IPS DF 19.7 (cell line): ENCODE results near the gene HPN.
"Not testable (repeated sequence)": the region's sequence is repeated elsewhere in the genome, so short reads cannot be mapped to it uniquely, and the experiment has no call there.

Source experiments
- DNase-seq: peaks from one replicate; pipeline ENCODE4 v3.0.0-alpha.2; 2013; ENCODE audit warnings: low read depth, low spot score

HPN gene

DNA sequence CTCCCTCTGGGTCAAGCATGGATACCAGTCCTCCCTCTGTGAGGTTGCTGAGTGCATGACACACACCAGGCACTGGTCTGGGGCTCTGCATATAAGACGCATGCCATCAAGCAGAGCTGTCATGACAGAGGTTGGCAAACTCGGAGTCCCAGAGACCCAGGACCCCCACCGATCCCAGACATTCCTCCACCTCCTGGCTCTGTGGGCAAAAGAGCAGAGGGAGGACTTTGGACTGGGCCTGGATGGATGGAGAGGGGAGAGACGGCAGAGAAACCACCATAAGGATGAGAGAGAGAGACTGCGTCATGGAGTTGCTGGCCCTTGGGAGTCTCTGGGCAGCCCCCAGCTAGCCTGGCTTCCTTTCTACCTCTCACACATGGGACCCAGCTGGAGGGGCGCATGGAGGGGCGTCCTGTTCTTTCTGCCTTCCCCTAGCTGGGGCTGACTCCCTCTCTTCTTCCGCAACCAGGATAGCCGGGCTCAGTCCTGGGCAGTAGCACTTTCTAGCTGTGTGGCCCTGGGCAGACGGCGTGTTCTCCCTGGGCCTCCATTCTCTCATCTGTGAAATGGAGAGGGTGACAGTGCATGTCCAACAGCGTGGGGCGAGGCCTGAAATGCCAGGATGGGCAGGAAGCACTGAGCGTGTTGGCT is 1.6 kb downstream of the HPN start:
- no peak for DNase-seq

GRCh38 chr19:35043906-35044305 is 2.4 kb downstream of the HPN start:
- DNase-seq, result no peak

DNA sequence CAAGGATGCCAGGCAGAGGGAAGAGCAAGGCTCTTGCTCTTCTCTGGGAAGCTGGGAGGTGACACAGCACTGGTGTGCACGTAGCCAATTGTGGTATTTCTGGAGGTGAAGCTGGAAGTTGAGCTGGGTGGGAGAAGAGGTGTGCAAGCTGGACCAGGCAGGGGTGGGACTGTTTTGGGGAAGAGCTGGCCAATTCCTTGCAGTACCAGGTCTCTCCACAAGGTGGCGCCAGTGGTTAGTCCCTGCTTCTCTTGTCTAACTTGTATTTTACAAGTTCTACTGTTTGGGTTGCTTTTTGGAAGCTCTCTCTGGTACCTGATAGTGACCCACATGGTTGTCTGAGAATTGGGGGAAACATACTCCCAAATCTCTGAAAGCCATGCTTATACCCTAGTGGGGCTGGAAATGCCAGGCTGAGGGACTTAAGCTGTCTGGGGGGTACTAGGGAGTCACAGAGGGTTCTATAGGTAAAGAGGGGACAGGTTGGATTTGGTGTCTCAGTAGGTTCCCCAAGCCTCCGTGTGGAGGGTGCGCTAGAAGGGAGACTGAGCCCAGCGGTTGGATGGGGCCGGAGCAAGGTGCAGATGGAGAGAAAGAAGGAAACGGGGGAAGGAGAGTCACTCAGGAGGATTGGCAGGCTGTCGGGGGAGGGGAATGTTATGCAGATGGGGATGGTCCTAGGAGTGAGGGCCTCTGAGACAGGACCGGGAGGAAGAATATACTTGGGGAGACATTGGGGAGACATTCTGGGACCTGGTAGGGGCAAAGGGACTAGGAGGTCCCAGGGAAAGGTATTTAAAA is 3.0 kb downstream of the HPN start:
- no peak for DNase-seq

GRCh38 chr19:35045667-35046300 is 4.3 kb downstream of the HPN start:
- DNase-seq, result no peak

GRCh38 chr19:35046461-35046860 is 4.9 kb downstream of the HPN start:
- DNase-seq, result no peak

DNA sequence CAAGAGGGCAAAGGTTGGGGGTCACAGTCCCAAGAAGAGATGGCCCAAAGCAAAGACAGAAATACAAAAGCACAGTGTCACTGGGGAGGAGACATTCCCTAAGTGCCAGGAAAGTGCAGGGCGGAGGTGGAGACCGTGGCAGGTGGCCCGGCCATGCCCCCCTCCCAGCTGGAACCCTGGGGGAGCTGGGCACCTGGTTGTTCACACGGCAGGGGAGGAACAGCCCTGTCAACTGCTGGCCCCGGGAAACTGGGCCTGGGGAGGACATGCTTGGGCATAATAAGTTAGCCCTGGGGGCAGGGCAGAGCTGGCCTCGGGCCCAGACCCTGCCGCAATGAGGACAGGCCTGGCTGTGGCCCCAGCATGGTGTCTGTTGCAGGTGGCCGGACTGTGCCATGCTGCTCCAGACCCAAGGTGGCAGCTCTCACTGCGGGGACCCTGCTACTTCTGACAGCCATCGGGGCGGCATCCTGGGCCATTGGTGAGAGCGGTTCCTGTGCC is 7.4 kb downstream of the HPN start:
- no peak for DNase-seq

DNA sequence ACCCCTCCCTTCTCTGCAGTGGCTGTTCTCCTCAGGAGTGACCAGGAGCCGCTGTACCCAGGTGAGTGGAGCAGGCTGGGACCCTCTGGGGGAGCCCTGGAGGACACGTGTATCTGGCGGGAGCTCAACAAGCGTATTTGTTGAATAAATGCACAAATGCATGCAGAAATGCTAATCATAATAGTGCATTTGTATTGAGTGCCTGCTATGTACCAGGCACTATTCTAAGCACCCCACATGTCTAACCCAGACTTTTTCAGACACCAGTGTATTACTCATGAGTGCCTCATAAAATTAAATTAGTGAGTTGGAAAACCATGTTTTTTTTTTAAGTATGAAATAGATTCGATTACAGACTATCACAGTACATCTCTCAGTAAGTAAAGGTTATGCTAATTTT is 7.9 kb downstream of the HPN start:
- DNase-seq, result no peak

DNA sequence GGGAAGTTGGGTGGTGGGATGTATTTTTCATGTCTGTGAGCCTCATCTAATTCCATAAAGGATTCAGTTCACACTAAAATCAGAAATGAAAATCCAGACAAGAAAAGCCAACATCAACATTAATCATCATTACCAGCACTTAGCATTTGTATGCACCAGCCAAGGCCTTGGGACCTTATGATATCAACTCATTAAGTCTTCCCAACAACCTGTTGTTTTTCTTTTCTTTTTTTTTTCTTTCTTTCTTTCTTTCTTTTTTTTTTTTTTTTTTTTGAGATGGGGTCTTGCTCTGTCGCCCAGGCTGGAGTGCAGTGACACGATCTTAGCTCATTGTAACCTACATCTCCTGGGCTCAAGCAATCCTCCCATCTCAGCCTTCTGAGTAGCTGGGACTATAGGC is 9.1 kb downstream of the HPN start:
- not testable (repeated sequence) for DNase-seq

- DNase-seq, result not testable (repeated sequence)
Observed at GRCh38 chr19:35051268-35051667, 9.7 kb downstream of the HPN start.

GRCh38 chr19:35051796-35052195 is 10.3 kb downstream of the HPN start:
- no peak for DNase-seq

DNA sequence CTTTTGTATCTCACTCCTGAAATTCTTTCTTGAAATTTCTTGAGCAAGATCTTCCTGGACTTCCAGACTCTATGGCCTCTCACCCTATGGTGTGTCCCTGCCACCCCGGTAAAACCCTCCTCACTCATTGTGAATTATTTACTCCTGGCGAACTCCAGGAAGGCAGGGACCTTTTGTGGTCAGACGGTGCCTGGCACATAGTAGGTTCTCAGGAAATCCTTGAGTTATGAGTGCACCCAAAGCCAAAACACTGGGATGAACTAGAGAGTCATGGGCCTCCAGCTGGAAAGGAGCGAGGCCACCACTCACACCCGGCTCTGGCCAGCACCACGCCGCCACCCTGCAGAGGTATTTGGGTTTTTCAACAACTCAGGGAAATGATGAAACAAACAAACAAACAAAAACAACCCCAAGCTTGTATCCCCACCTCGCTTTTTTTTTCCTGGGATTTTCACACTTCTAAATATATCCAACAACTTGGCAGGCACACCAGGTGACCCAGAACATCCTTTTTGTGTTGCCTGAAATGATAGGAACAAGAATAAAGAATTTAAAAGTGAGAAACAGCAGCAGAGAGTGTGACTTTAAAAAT is 11.2 kb downstream of the HPN start:
- no peak for DNase-seq

DNA sequence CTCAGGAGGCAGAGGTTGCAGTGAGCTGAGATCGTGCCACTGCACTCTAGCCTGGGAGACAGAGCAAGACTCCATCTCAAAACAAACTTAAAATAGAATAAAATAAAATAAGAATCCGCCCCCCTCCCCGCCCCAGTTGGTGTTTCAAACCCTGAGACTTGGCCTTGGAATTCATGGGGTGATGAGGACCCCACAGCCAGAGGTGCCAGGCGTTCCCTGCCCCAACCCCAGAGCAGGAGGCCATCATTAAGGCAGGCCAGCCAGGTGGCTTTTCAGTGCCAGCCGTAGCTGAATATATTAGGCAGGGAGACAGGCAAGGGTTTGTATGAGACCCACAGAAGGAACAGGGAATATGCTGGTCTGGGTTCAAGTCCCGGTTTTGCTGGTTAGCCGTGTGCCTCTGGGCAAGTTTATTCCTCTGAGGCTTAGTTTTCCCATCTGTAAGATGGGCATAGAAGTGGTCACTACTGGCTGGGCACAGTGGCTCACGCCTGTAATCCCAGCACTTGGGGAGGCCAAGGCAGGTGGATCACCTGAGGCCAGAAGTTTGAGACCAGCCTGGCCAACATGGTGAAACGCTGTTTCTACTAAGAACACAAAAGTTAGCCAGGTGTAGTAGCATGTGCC is 12.3 kb downstream of the HPN start:
- no peak for DNase-seq

DNA sequence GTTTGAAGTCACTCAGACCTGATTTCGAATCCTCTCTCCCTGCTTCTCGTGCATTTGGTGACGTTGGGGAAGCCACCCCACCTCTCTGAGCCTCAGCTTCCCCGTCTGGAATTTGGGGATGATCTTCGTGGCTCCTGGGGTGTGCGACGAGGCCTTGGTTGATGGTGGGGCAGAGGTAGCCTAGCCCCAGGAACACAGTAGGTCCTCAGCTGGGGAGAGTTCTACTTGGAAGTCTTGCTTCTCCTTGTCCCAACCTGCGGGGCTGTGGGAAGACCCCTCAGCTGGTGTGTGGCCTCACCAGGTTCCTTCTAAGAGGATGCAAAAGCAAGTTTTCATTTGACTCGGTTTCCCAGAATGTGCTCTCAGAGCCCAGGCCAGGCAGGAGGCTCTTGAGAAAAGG is 13.1 kb downstream of the HPN start:
- DNase-seq, result no peak

DNA sequence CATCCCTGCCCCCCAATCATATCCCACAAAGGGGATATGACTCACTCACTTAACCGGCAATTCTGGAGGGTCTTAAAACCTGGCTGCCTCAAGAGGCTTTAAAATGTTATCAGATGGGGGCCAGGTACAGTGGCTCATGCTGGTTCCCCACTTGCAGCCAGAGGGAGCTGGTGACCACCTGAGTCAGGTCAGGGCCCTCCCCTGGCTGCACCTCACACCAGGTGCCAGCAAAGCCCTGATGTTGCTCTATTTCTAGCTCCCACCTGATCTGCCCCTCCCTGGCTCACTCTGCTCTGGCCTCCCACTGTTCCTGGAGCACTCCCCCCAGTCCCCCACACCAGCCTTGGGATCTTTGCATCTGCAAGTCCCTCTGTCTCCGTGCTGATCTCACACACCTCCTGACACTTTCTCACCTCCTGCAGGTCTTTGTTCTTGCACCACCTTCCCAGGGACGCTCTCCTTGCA is 14.2 kb downstream of the HPN start:
- no peak for DNase-seq

GRCh38 chr19:35056513-35057063 is 15.1 kb downstream of the HPN start:
- DNase-seq, result no peak

GRCh38 chr19:35058370-35058769 is 16.8 kb downstream of the HPN start:
- DNase-seq, result no peak

DNA sequence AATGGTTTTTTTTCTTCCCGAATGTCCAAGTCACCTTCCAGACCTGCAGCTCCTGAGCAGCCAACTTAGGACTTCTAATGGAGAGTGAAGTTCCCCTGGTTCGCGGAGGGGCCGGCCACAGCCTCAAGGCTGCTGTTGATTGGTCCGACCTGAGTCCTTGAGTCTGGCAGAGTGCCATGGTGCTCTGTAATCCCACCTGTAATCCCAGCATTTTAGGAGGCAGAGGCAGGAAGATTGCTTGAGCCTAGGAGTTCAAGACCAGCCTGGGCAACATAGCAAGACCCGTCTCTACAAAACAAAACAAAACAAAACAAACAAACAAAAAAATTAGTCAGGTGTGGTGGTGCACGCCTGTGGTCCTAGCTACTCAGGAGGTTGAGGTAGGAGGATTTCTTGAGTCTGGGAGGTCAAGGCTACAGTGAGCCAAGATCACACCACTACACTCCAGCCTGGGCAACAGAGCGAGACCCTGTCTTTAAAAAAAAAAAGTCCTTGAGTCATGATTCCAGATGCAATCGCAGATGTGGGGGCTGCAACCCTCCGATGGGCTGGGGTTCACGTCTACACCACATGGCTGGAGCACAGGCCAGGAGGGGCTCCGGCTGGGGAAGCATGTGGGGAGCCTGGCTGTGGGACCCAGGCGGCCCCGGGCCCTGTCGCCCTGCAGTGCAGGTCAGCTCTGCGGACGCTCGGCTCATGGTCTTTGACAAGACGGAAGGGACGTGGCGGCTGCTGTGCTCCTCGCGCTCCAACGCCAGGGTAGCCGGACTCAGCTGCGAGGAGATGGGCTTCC is 17.7 kb downstream of the HPN start:
- DNase-seq, result no peak

GRCh38 chr19:35059799-35060091 is 18.2 kb downstream of the HPN start:
- no peak for DNase-seq

- DNase-seq, result no peak
Observed at GRCh38 chr19:35060160-35060855, 18.8 kb downstream of the HPN start.
